ENCODE data around the gene RSPH10B2. TPM values are rescaled to one million over a fixed set of nuclear protein-coding genes. Genes with fewer than 3 reads are reported as not detected.

Gene RSPH10B2
- total and polyA plus RNA-seq, 2 of the 8 experiments (the other 6 are each of a cell fraction or from before 2014, with no cell fraction given), result 0.14 to 0.35 TPM

DNA sequence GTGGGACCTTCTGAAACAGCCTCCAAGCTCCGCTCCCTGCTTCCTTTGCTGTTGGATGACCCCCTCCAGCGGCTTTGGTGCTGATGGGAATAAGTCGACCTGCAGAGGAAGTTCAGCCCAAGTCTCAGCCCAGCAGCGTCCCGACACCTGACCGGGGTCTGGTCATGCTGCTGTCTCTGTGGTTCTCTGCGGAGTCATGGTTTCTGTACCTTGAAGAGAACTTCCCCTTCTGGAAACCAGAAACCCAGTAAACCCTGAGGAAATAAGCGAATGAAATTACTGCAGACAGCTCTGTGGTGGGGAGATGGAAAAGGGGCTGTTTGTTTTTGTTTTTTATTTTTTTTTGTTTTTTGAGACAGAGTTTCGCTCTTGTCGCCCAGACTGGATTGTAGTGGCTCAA lies 28.9 kb upstream of the RSPH10B2 start:
- Histone ChIP-seq H3K9me3 (ENCODE audit: insufficient read depth in 2 of 2, low read depth in 1 of 2, low read length in 1 of 2) (no peaks in the 10 kb centered on the region), H3K56ac (replicated peaks; ENCODE audit: insufficient read length, low read depth, low read length) (no peak overlapping the region), H3K23me2 (ENCODE audit: low read depth, low read length) (no peaks in the 10 kb centered on the region), H3K79me2 (ENCODE audit: control insufficient read depth in 1 of 2, insufficient read depth in 2 of 2, low read length in 2 of 2) (peaks cover 0 to 2% of the 10 kb centered on the region in 2 experiments; a peak in 1 of 4 replicates), H3K23ac (ENCODE audit: insufficient read length) (no peak overlapping the region), H4K20me1 (replicated peaks in 1 of 2; ENCODE audit: control insufficient read depth in 1 of 2, insufficient read depth in 2 of 2, low read length in 2 of 2) (no peaks in the 10 kb centered on the region), H3K18ac (ENCODE audit: extremely low read depth, low read length) (no peak overlapping the region), H4K91ac (replicated peaks; ENCODE audit: insufficient read length, low read length) (no peak overlapping the region), H4K5ac (ENCODE audit: insufficient read length, low read depth, low read length) (no peak overlapping the region), H2BK20ac (ENCODE audit: low read length) (no peak overlapping the region), H3K27ac (ENCODE audit: low read depth, low read length) (no peak overlapping the region), H3K4me1 (replicated peaks in 1 of 4; ENCODE audit: control insufficient read depth in 3 of 4, insufficient read depth in 4 of 4, low read length in 3 of 4) (no peaks in the 10 kb centered on the region), H3K36me3 (ENCODE audit: control insufficient read depth in 2 of 4, insufficient read depth in 4 of 4, low read length in 3 of 4) (no peaks in the 10 kb centered on the region), H2BK5ac (ENCODE audit: low read depth, low read length) (no peak overlapping the region), H3K79me1 (ENCODE audit: low read depth, low read length) (no peaks in the 10 kb centered on the region), H2BK120ac (replicated peaks; ENCODE audit: low read depth, low read length) (no peak overlapping the region), H2AK5ac (ENCODE audit: low read depth, low read length) (no peak overlapping the region), H3K27me3 (replicated peaks in 1 of 4; ENCODE audit: control insufficient read depth in 3 of 4, extremely low read depth in 1 of 4, insufficient read depth in 3 of 4, low read length in 3 of 4) (no peaks in the 10 kb centered on the region; a peak in 1 of 7 replicates), H3K14ac (ENCODE audit: insufficient read length) (no peak overlapping the region), H2BK12ac (ENCODE audit: low read depth, low read length) (no peak overlapping the region), H3K4me2 (ENCODE audit: insufficient read depth in 1 of 2, low read depth in 2 of 2, low read length in 2 of 2) (no peak overlapping the region), H3K9ac (replicated peaks in 1 of 4; ENCODE audit: extremely low read depth in 1 of 4, low read depth in 3 of 4, low read length in 3 of 4) (no peak overlapping the region), H4K8ac (ENCODE audit: extremely low read depth, insufficient read depth, low read length) (no peak overlapping the region), H3K4ac (replicated peaks; ENCODE audit: insufficient read length, low read depth, low read length) (no peak overlapping the region), H2BK15ac (ENCODE audit: low read length) (no peak overlapping the region), H2AFZ (ENCODE audit: low read length) (no peak overlapping the region), H3K4me3 (ENCODE audit: extremely low read depth in 1 of 4, insufficient read depth in 2 of 4, low read depth in 3 of 4, low read length in 4 of 4) (no peak overlapping the region)
- DNase-seq (ENCODE audit: low read depth in 1 of 2, low spot score in 2 of 2), result no peak
- TF ChIP-seq CBX5 (IDR thresholded peaks at IDR 0.05; ENCODE audit: low read depth, low read length), result no peak
- no peak for TF ChIP-seq CHD1 (IDR thresholded peaks at IDR 0.05; ENCODE audit: low read depth, low read length)
- no peak for TF ChIP-seq SIX5 (IDR thresholded peaks at IDR 0.05; ENCODE audit: low read depth, low read length)
- no peak for TF ChIP-seq SP4 (IDR thresholded peaks at IDR 0.05; ENCODE audit: low read length)
- TF ChIP-seq RAD21 (IDR thresholded peaks at IDR 0.05 in 1 of 2, conservative IDR thresholded peaks at IDR 0.05 in 1 of 2; ENCODE audit: low read depth in 2 of 2, low read length in 2 of 2), result no peak
- TF ChIP-seq HDAC6 (IDR thresholded peaks at IDR 0.05; ENCODE audit: low read depth, low read length), result no peak
- no peak for TF ChIP-seq SAP30 (IDR thresholded peaks at IDR 0.05; ENCODE audit: insufficient read depth, insufficient replicate concordance, low read length)
- TF ChIP-seq CHD2 (IDR thresholded peaks at IDR 0.05; ENCODE audit: low read length), result no peak
- TF ChIP-seq GTF2F1 (IDR thresholded peaks at IDR 0.05; ENCODE audit: borderline replicate concordance, low read depth, low read length), result no peak
- TF ChIP-seq, protein P1, sequence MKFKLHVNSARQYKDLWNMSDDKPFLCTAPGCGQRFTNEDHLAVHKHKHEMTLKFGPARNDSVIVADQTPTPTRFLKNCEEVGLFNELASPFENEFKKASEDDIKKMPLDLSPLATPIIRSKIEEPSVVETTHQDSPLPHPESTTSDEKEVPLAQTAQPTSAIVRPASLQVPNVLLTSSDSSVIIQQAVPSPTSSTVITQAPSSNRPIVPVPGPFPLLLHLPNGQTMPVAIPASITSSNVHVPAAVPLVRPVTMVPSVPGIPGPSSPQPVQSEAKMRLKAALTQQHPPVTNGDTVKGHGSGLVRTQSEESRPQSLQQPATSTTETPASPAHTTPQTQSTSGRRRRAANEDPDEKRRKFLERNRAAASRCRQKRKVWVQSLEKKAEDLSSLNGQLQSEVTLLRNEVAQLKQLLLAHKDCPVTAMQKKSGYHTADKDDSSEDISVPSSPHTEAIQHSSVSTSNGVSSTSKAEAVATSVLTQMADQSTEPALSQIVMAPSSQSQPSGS (IDR thresholded peaks at IDR 0.05; ENCODE audit: low read length), result no peak
- TF ChIP-seq CBX8 (IDR thresholded peaks at IDR 0.05; ENCODE audit: borderline replicate concordance, low read depth, low read length), result no peak
- POLR2A ChIA-PET (ENCODE audit: partially characterized antibody), result no interaction called here
- no peak for FAIRE-seq
- 82% methylated on average over 10 of the region's 10 CpGs; no CpG with 5 or more reads in 1 of the 2 experiments for WGBS, 2 experiments (ENCODE audit: extremely low coverage in 1 of 2, insufficient coverage in 1 of 2, insufficient read length in 1 of 2, insufficient replicate concordance in 2 of 2, low coverage in 1 of 2, low lambda C conversion rate in 2 of 2, missing lambda C conversion rate in 1 of 2)
- CTCF ChIA-PET (ENCODE audit: partially characterized antibody), result no interaction called here

Measured in H1 (cell line).